Peyer's patch (tissue), 4 donors: Measurements from ENCODE around the gene BOC. TPM values are rescaled to one million over a fixed set of nuclear protein-coding genes. Genes with fewer than 3 reads are reported as not detected.

ENCODE experiments used
- DNase-seq, 3 donors: peaks; one replicate each; pipeline ENCODE4 v3.0.0-alpha.2; 2017 to 2019
- H3K27ac ChIP-seq, 4 donors: fragments of 200-600 bp; sonication (generic); one replicate each; pipeline ENCODE4 v1.5.1; 2016 to 2019
- H3K27me3 ChIP-seq, 2 donors: fragments of 200-600 bp; sonication (generic); one replicate each; pipeline ENCODE4 v1.5.1; 2019
- H3K36me3 ChIP-seq, 3 donors: fragments of 200-600 bp; sonication (generic); one replicate each; pipeline ENCODE4 v1.5.1; 2016 to 2019
- H3K4me1 ChIP-seq, 4 donors: fragments of 200-600 bp; sonication (generic); one replicate each; pipeline ENCODE4 v1.5.1; 2016 to 2019
- H3K4me3 ChIP-seq, 4 donors: fragments of 200-600 bp; sonication (generic); 1 replicate in 3 of 4; 2 replicates in 1 of 4; pipeline ENCODE4 v1.5.1; 2016 to 2019; ENCODE audit warnings: mild to moderate bottlenecking in 1 of 4
- H3K9me3 ChIP-seq, 4 donors: fragments of 200-600 bp; sonication (generic); one replicate each; pipeline ENCODE4 v1.5.1; 2016 to 2019; ENCODE audit warnings: mild to moderate bottlenecking in 1 of 4
- CTCF ChIP-seq, 6 experiments: fragments of 450-650 bp in 4 of 6; fragments of 200-600 bp in 2 of 6; sonication (generic) in 1 of 6; IDR thresholded peaks; one replicate each; pipeline ENCODE4 v1.5.1; 2017 to 2019; ENCODE audit warnings: antibody characterized with exemption in 6 of 6, mild to moderate bottlenecking in 3 of 6, moderate library complexity in 1 of 6
- POLR2A ChIP-seq, 2 donors: fragments of 450-650 bp; IDR thresholded peaks; one replicate each; pipeline ENCODE4 v1.5.1; 2017; ENCODE audit warnings: antibody characterized with exemption in 2 of 2, mild to moderate bottlenecking in 2 of 2, moderate library complexity in 2 of 2
- total RNA-seq, 4 donors: library from RNA; depleted of rRNA; stranded (reverse); fragments of >200 nt; gene quantifications; one replicate each; pipeline ENCODE4 v1.1.0, GENCODE V29; 2016

The BOC gene
- total RNA-seq, 4 donors from 2014 or later, result 4.2 to 31.4 (median 13.2) TPM

DNA sequence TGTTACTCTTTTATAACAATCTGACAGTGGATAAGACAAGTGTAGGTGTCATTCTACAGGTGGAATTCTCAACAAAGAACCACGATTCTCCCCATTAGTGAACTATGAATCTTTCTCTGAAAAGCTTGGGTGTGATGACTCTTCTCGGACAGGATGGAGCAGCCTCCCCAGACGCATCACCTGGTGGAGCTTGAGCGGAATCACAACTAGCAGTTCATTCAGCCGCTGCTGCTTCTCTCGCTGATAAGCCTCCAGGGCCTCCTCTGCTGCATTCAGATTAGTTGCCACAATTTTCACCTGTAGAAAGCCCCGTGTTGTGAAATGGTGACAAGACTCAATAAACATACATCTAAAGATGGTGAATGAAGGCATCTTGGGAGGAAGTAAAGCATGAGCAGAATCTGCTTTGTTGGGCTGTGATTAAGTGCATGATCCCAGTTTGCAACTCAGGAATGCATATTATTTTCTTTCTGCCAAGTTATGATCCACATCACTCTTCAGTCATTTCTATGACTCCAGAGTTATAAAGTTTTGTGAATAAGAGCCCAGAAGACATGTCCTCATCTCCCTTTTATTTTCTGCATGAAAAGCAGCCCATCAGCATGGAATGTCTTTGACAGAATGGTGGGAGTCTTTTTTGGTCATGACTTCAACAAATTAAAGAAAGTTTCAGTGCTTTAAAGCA is 93.6 kb downstream of the BOC start:
- TF ChIP-seq CTCF (IDR thresholded peaks at IDR 0.05) (no peak), POLR2A (IDR thresholded peaks at IDR 0.05) (no peak)
- no peaks in the 10 kb centered on the region for H3K9me3 ChIP-seq
- no peak overlapping the region for H3K27ac ChIP-seq
- H3K4me1 ChIP-seq, result no peaks in the 10 kb centered on the region
- no peaks in the 10 kb centered on the region for H3K27me3 ChIP-seq
- no peak for DNase-seq
- H3K4me3 ChIP-seq, result no peak overlapping the region
- no peaks in the 10 kb centered on the region for H3K36me3 ChIP-seq

DNA sequence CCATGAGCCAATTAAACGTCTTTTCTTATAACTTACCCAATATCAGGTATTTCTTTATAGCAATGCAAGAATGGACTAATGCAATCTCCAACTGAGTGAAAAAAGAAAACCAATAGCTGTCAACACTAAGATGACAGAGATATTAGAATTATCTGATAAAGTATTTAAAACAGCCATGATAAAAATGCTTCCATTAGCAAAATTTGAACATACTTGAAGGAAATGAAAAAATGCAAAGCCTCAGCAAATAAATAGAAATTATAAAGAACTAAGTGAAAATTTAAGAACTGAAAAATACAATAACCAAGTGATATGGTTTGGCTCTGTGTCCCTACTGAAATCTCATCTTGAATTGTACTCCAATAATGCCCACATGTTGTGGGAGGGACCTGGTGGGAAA is 99.6 kb downstream of the BOC start:
- Histone ChIP-seq H3K27me3 (no peaks in the 10 kb centered on the region), H3K4me1 (no peaks in the 10 kb centered on the region), H3K9me3 (no peaks in the 10 kb centered on the region), H3K4me3 (no peak overlapping the region), H3K27ac (no peak overlapping the region), H3K36me3 (no peaks in the 10 kb centered on the region)
- no peak for TF ChIP-seq POLR2A (IDR thresholded peaks at IDR 0.05)
- no peak for TF ChIP-seq CTCF (IDR thresholded peaks at IDR 0.05)
- no peak for DNase-seq

- H3K4me1 ChIP-seq, result no peaks in the 10 kb centered on the region
- no peaks in the 10 kb centered on the region for H3K36me3 ChIP-seq
- H3K4me3 ChIP-seq, result no peak overlapping the region
- TF ChIP-seq CTCF (IDR thresholded peaks at IDR 0.05) (no peak), POLR2A (IDR thresholded peaks at IDR 0.05) (no peak)
- no peak overlapping the region for H3K27ac ChIP-seq
- H3K9me3 ChIP-seq, result no peaks in the 10 kb centered on the region
- no peaks in the 10 kb centered on the region for H3K27me3 ChIP-seq
- DNase-seq, result no peak
These were observed 101.1 kb downstream of the BOC start for GRCh38 chr3:113312416-113312815.

DNA sequence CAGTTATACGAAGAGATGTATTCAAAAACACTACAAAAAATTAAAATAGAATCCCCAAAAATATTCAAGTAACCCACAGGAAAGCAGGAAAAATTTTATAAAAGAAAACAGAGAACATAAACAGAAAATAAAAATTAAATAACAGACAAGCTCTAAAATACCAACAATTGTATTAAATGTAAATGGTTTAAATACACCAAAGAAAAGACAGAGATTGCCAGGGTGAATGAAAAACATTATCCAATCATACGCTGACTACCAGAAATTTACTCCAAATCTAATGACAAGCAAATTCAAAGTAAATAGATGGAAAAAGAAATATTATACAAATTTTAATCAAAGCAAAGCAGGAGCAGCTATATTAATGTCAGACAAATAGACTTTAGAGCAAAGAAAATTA is 103.6 kb downstream of the BOC start:
- Histone ChIP-seq H3K27me3 (no peaks in the 10 kb centered on the region), H3K27ac (no peak overlapping the region), H3K4me1 (no peaks in the 10 kb centered on the region), H3K36me3 (no peaks in the 10 kb centered on the region), H3K4me3 (no peak overlapping the region), H3K9me3 (no peaks in the 10 kb centered on the region)
- TF ChIP-seq CTCF (IDR thresholded peaks at IDR 0.05) (no peak), POLR2A (IDR thresholded peaks at IDR 0.05) (no peak)
- DNase-seq, result no peak

DNA sequence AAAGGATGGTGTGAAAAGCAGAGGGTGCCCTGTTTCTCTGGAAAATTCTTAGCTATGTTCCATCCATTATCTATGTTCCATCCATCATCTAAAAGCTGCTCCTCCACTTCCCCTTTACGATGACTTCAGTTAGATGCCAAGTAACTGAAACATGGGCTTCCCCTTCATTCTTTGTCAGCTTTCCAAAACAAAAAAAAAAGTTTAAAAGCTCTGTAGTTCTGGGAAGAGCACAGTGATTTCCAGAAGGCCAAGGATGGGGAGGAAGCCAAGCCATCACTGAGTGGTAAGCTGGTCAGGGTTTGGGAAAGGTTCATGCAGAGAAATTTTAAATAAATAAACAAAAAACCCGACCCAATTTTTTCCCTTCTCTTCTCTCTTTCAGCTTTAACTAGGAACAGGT is 118.4 kb downstream of the BOC start:
- DNase-seq, result no peak
- Histone ChIP-seq H3K27me3 (no peaks in the 10 kb centered on the region), H3K4me1 (no peaks in the 10 kb centered on the region), H3K9me3 (no peaks in the 10 kb centered on the region), H3K4me3 (no peak overlapping the region), H3K27ac (no peak overlapping the region), H3K36me3 (peaks cover 0 to 3% (median 0%) of the 10 kb centered on the region in 3 donors)
- no peak for TF ChIP-seq POLR2A (IDR thresholded peaks at IDR 0.05)
- no peak for TF ChIP-seq CTCF (IDR thresholded peaks at IDR 0.05)

DNA sequence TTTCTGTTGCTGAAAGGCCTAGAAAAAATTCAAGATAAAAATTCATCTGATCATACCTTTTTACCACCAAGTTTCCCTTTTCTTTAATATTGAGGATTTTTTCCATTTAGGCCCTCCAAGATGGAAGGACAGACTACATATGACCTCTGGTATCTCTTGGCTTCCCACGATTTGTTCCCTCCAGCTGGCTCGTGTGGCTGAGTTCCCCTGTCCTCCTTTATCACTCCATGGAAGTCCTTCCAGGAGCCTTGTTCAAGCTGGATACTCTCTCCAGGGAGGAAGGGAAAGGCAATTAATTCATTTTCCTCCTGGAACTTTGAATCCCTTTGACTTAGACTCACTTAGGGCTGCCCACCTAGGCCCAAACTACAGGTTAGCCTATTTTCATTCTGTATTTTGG is 119.4 kb downstream of the BOC start:
- no peak for DNase-seq
- Histone ChIP-seq H3K4me3 (no peak overlapping the region), H3K4me1 (no peaks in the 10 kb centered on the region), H3K27me3 (no peaks in the 10 kb centered on the region), H3K27ac (no peak overlapping the region), H3K36me3 (peaks cover 0 to 3% (median 0%) of the 10 kb centered on the region in 3 donors), H3K9me3 (no peaks in the 10 kb centered on the region)
- no peak for TF ChIP-seq POLR2A (IDR thresholded peaks at IDR 0.05)
- TF ChIP-seq CTCF (IDR thresholded peaks at IDR 0.05), result no peak
